ENCODE measurements around the gene SLC16A10.
A peak's percentile ranks its signal among the peaks of the same experiment; 100 is the strongest.
"Not testable (repeated sequence)": the region's sequence is repeated elsewhere in the genome, so short reads cannot be mapped to it uniquely, and the experiment has no call there.

Gene SLC16A10

DNA sequence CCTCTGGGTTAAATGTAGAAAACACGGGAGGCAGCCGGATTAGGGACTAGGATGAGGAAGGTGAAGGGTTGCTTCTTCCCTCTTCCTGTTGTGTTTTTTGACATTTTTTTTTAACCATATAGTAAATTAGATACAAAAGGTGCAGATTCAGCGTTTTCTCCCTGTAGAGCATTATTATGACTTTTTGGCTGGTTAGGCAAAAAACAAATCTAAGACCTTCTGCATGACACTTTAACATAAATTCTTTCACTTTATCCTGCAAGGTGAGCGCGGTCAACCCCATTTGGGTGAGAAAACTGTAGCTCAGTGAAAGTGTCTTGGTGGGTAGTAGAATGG is 1.3 kb downstream of the SLC16A10 start:
- H3K27ac ChIP-seq (ENCODE audit: low read length) = no peak overlapping the region
- H3K4me3 ChIP-seq (ENCODE audit: low read length) = peak overlapping the region; percentile 71
- peaks cover 37% of the 10 kb centered on the region for H3K27me3 ChIP-seq (ENCODE audit: control insufficient read depth, insufficient read depth, low read length)
- H3K9me3 ChIP-seq (ENCODE audit: control insufficient read depth, low read depth, low read length) = no peaks in the 10 kb centered on the region
- no peaks in the 10 kb centered on the region for H3K36me3 ChIP-seq (ENCODE audit: control insufficient read depth, low read depth, low read length)
- no peak overlapping the region for H3K9ac ChIP-seq (ENCODE audit: low read length)
- peaks cover 36% of the 10 kb centered on the region for H3K4me1 ChIP-seq (ENCODE audit: control insufficient read depth, low read depth, low read length)

GRCh38 chr6:111090766-111091165 is 3.5 kb downstream of the SLC16A10 start:
- peaks cover 33% of the 10 kb centered on the region for H3K27me3 ChIP-seq (ENCODE audit: control insufficient read depth, insufficient read depth, low read length)
- H3K9ac ChIP-seq (ENCODE audit: low read length) = no peak overlapping the region
- no peaks in the 10 kb centered on the region for H3K36me3 ChIP-seq (ENCODE audit: control insufficient read depth, low read depth, low read length)
- H3K9me3 ChIP-seq (ENCODE audit: control insufficient read depth, low read depth, low read length) = no peaks in the 10 kb centered on the region
- no peak overlapping the region for H3K4me3 ChIP-seq (ENCODE audit: low read length)
- H3K27ac ChIP-seq (ENCODE audit: low read length) = no peak overlapping the region
- peaks cover 36% of the 10 kb centered on the region for H3K4me1 ChIP-seq (ENCODE audit: control insufficient read depth, low read depth, low read length)

DNA sequence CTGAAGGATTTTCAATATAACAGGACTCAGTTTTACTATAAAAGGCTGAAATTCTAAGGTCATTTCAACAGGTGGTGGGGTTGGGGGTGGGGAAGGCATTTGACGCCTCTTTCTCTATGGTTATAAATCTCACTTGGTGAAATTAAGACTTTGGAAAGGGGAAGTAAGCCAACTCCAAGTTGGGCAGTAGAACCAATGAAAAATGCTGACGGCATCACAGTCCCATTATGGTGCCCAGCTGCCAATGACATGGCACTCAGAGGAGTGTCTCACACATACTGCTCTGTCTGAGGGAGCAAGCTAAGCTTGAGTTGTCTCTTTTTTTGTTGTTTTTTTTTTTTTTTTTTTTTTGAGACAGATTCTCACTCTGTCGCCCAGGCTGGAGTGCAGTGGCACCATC is 4.7 kb downstream of the SLC16A10 start:
- Histone ChIP-seq H3K4me1 (ENCODE audit: control insufficient read depth, low read depth, low read length) (peaks cover 31% of the 10 kb centered on the region), H3K27me3 (ENCODE audit: control insufficient read depth, insufficient read depth, low read length) (peaks cover 21% of the 10 kb centered on the region), H3K27ac (ENCODE audit: low read length) (no peak overlapping the region), H3K4me3 (ENCODE audit: low read length) (no peak overlapping the region), H3K9me3 (ENCODE audit: control insufficient read depth, low read depth, low read length) (no peaks in the 10 kb centered on the region), H3K36me3 (ENCODE audit: control insufficient read depth, low read depth, low read length) (no peaks in the 10 kb centered on the region), H3K9ac (ENCODE audit: low read length) (no peak overlapping the region)

DNA sequence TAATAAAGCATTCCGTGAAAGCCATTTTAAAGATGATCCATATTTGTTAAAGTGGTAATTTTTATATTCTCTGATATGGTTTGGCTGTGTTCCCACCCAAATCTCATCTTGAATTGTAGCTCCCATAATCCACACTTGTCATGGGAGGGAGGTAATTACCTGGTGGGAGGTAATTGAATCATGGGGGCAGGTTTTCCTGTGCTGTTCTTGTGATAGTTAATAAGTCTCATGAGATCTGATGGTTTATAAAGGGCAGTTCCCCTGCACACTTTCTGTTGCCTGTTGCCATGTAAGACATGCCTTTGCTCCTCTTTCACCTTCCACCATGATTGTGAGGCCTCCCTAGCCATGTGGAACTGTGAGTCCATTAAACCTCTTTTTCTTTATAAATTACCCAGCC is 8.2 kb downstream of the SLC16A10 start:
- not testable (repeated sequence) for H3K9me3 ChIP-seq (ENCODE audit: control insufficient read depth, low read depth, low read length); H3K27ac ChIP-seq (ENCODE audit: low read length); H3K9ac ChIP-seq (ENCODE audit: low read length); H3K36me3 ChIP-seq (ENCODE audit: control insufficient read depth, low read depth, low read length); H3K4me3 ChIP-seq (ENCODE audit: low read length); H3K27me3 ChIP-seq (ENCODE audit: control insufficient read depth, insufficient read depth, low read length)
- H3K4me1 ChIP-seq (ENCODE audit: control insufficient read depth, low read depth, low read length) = peaks cover 11% of the 10 kb centered on the region

DNA sequence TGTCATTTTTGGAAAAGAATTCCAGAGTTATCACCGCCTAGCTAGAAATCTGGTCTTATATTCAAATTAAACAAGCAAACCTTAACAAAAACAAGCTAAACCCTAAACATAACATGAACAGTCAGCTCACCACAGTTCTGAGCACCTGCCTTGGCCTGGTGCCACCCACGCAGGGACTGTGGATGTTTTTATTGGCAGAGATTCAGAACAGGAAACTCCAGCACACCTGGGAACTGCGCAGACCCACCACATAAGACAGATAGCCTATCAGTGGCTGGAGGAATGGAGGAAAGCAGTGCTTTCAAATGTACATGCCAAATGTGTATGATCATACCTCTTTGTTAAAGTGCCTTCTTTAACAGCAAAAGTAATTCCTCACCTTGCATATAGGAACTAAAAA is 8.9 kb downstream of the SLC16A10 start:
- Histone ChIP-seq H3K27me3 (ENCODE audit: control insufficient read depth, insufficient read depth, low read length) (no peaks in the 10 kb centered on the region), H3K9ac (ENCODE audit: low read length) (no peak overlapping the region), H3K4me3 (ENCODE audit: low read length) (no peak overlapping the region), H3K27ac (ENCODE audit: low read length) (no peak overlapping the region), H3K9me3 (ENCODE audit: control insufficient read depth, low read depth, low read length) (no peaks in the 10 kb centered on the region), H3K4me1 (ENCODE audit: control insufficient read depth, low read depth, low read length) (peaks cover 6% of the 10 kb centered on the region), H3K36me3 (ENCODE audit: control insufficient read depth, low read depth, low read length) (no peaks in the 10 kb centered on the region)

DNA sequence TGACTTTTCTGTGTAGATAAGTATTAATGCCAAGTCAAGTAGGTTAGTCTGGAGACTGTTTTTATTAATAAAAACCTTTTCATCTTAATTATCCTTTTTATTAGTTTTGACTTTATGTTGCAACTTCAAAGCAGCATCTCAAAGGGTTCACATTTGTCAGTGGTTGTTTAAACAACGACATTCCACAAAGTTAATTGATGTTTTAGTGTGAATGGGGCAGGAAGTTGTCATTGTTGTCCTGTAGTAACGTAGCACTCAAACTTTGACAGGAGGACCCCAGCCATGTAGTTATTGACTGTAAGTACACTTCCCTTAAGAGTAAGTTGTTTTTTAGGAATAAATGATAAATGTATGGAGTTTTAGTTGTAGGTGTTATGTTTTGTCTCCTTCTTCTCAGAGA is 11.3 kb downstream of the SLC16A10 start:
- Histone ChIP-seq H3K4me3 (ENCODE audit: low read length) (no peak overlapping the region), H3K27me3 (ENCODE audit: control insufficient read depth, insufficient read depth, low read length) (no peaks in the 10 kb centered on the region), H3K27ac (ENCODE audit: low read length) (no peak overlapping the region), H3K9ac (ENCODE audit: low read length) (no peak overlapping the region), H3K36me3 (ENCODE audit: control insufficient read depth, low read depth, low read length) (no peaks in the 10 kb centered on the region), H3K9me3 (ENCODE audit: control insufficient read depth, low read depth, low read length) (no peaks in the 10 kb centered on the region), H3K4me1 (ENCODE audit: control insufficient read depth, low read depth, low read length) (no peaks in the 10 kb centered on the region)

DNA sequence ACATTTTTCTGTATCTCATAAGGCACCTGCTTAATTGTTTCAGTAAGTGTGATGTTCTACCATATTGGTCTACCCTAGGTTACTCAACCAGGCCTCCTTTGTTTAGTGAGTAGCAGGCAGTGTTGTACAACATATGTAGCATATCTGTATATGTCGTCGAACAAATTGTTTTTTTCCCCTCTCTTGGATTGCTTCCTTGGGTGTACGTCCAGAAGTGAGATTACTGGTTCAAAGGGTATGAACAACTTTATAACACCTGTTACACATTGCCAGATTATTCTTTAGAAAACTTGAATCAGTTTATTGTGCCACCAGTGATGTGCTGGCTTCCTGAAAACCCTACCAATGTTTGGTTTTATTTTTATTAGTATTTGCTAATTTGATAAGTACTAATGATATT is 14.7 kb downstream of the SLC16A10 start:
- no peaks in the 10 kb centered on the region for H3K9me3 ChIP-seq (ENCODE audit: control insufficient read depth, low read depth, low read length)
- no peaks in the 10 kb centered on the region for H3K27me3 ChIP-seq (ENCODE audit: control insufficient read depth, insufficient read depth, low read length)
- H3K27ac ChIP-seq (ENCODE audit: low read length) = no peak overlapping the region
- H3K4me3 ChIP-seq (ENCODE audit: low read length) = no peak overlapping the region
- no peak overlapping the region for H3K9ac ChIP-seq (ENCODE audit: low read length)
- no peaks in the 10 kb centered on the region for H3K36me3 ChIP-seq (ENCODE audit: control insufficient read depth, low read depth, low read length)
- no peaks in the 10 kb centered on the region for H3K4me1 ChIP-seq (ENCODE audit: control insufficient read depth, low read depth, low read length)

DNA sequence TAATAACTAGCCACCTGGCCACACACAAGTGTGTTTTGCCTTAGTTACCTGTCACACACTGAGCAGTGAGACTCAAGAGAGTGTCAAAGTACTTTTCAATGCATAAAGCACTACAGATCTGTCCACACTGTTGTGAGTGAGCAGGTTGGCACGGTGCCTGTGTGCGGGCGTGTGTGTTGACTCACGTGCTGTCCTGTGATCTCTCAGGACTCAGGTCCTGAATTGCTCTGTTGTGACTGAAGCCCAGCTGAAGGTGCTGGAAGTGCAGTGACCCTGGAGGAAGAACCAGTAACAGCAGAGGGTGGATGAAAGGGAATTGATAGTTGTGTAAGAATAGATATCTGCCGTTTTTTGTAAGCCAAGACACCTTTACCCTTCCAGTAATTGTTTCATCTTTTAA is 18.3 kb downstream of the SLC16A10 start:
- H3K9ac ChIP-seq (ENCODE audit: low read length) = no peak overlapping the region
- H3K27ac ChIP-seq (ENCODE audit: low read length) = no peak overlapping the region
- H3K4me3 ChIP-seq (ENCODE audit: low read length) = no peak overlapping the region
- H3K4me1 ChIP-seq (ENCODE audit: control insufficient read depth, low read depth, low read length) = no peaks in the 10 kb centered on the region
- no peaks in the 10 kb centered on the region for H3K36me3 ChIP-seq (ENCODE audit: control insufficient read depth, low read depth, low read length)
- no peaks in the 10 kb centered on the region for H3K9me3 ChIP-seq (ENCODE audit: control insufficient read depth, low read depth, low read length)
- H3K27me3 ChIP-seq (ENCODE audit: control insufficient read depth, insufficient read depth, low read length) = no peaks in the 10 kb centered on the region

DNA sequence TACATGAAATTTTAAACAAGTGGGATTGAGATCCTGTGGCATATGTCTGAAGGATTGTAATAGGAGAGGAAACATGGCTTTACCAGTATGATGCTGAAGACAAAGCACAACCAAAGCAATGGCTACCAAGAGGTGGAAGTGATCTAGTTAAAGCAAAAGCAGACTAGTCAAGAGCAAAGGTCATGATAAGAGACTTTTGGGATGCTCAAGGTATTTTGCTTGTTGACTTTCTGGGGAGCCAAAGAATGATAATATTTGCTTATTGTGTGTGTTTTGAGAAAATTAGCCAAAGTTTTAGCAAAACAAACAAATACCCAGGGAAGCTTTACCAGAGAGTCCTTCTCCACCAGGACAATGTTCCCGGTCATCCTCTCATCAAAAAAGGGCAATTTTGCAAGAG is 20.3 kb downstream of the SLC16A10 start:
- Histone ChIP-seq H3K4me3 (ENCODE audit: low read length) (no peak overlapping the region), H3K4me1 (ENCODE audit: control insufficient read depth, low read depth, low read length) (no peaks in the 10 kb centered on the region), H3K27ac (ENCODE audit: low read length) (no peak overlapping the region), H3K9me3 (ENCODE audit: control insufficient read depth, low read depth, low read length) (no peaks in the 10 kb centered on the region), H3K27me3 (ENCODE audit: control insufficient read depth, insufficient read depth, low read length) (no peaks in the 10 kb centered on the region), H3K36me3 (ENCODE audit: control insufficient read depth, low read depth, low read length) (no peaks in the 10 kb centered on the region), H3K9ac (ENCODE audit: low read length) (no peak overlapping the region)

- no peaks in the 10 kb centered on the region for H3K9me3 ChIP-seq (ENCODE audit: control insufficient read depth, low read depth, low read length)
- H3K27me3 ChIP-seq (ENCODE audit: control insufficient read depth, insufficient read depth, low read length) = no peaks in the 10 kb centered on the region
- H3K9ac ChIP-seq (ENCODE audit: low read length) = no peak overlapping the region
- no peak overlapping the region for H3K4me3 ChIP-seq (ENCODE audit: low read length)
- no peak overlapping the region for H3K27ac ChIP-seq (ENCODE audit: low read length)
- no peaks in the 10 kb centered on the region for H3K36me3 ChIP-seq (ENCODE audit: control insufficient read depth, low read depth, low read length)
- H3K4me1 ChIP-seq (ENCODE audit: control insufficient read depth, low read depth, low read length) = peaks cover 5% of the 10 kb centered on the region
Measured at GRCh38 chr6:111110036-111110435, 22.7 kb downstream of the SLC16A10 start.

- H3K27me3 ChIP-seq (ENCODE audit: control insufficient read depth, insufficient read depth, low read length) = no peaks in the 10 kb centered on the region
- no peaks in the 10 kb centered on the region for H3K9me3 ChIP-seq (ENCODE audit: control insufficient read depth, low read depth, low read length)
- no peak overlapping the region for H3K27ac ChIP-seq (ENCODE audit: low read length)
- no peak overlapping the region for H3K4me3 ChIP-seq (ENCODE audit: low read length)
- no peaks in the 10 kb centered on the region for H3K36me3 ChIP-seq (ENCODE audit: control insufficient read depth, low read depth, low read length)
- H3K9ac ChIP-seq (ENCODE audit: low read length) = no peak overlapping the region
- H3K4me1 ChIP-seq (ENCODE audit: control insufficient read depth, low read depth, low read length) = peaks cover 5% of the 10 kb centered on the region
Measured at GRCh38 chr6:111113336-111114086, 26.2 kb downstream of the SLC16A10 start.

DNA sequence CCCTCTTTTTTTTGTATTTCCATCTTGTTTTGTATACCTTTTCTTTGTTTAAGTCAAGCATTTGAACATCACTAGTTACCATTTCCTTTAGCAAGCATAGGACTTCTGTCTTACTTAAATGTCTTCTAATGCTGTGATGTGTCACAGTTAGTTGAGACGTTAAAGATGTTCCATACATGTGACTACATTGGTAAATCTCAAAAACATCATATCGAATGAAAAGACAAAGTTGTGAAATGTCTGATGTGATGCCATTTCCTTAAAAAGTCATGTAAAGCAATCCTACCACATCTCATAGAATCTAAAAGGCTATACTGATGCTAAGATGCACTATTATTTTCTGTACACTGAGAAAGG is 26.8 kb downstream of the SLC16A10 start:
- H3K27me3 ChIP-seq (ENCODE audit: control insufficient read depth, insufficient read depth, low read length) = no peaks in the 10 kb centered on the region
- H3K4me1 ChIP-seq (ENCODE audit: control insufficient read depth, low read depth, low read length) = peaks cover 5% of the 10 kb centered on the region
- no peak overlapping the region for H3K4me3 ChIP-seq (ENCODE audit: low read length)
- no peaks in the 10 kb centered on the region for H3K36me3 ChIP-seq (ENCODE audit: control insufficient read depth, low read depth, low read length)
- no peak overlapping the region for H3K27ac ChIP-seq (ENCODE audit: low read length)
- H3K9ac ChIP-seq (ENCODE audit: low read length) = no peak overlapping the region
- no peaks in the 10 kb centered on the region for H3K9me3 ChIP-seq (ENCODE audit: control insufficient read depth, low read depth, low read length)

All from iPS-18a (cell line).